Activated CD4-positive, alpha-beta T cell treated with anti-CD3 and anti-CD28 coated beads, Interleukin-2, amount 50 U/mL, for 4 hours (primary cell): Measurements from ENCODE around the gene CDH4.

Source experiments
- DNase-seq, 2 experiments: peaks; one replicate each; pipeline ENCODE4 v3.0.0-alpha.2; 2020

Gene CDH4

GRCh38 chr20:61621852-61622251, 369.8 kb downstream of the CDH4 start:
- DNase-seq: no peak

DNA sequence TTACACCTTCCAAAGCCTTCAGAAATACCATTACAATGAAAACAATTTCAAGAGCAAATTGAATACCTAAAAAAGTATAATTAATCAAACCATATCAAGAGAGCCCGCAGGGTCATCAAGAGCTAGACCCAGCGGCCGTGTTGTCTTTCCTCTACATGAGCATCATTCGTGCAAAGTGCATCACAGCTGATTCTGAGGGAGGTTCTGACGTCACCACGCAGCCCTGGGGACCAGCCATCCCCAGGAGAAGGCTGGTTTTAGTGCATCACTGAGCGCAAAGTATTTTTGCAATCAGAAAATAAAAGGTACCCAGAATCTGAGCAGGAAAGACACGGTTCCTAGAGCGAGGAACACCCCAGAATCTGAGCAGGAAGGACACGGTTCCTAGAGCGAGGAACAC, 371.4 kb downstream of the CDH4 start:
- DNase-seq: no peak

DNA sequence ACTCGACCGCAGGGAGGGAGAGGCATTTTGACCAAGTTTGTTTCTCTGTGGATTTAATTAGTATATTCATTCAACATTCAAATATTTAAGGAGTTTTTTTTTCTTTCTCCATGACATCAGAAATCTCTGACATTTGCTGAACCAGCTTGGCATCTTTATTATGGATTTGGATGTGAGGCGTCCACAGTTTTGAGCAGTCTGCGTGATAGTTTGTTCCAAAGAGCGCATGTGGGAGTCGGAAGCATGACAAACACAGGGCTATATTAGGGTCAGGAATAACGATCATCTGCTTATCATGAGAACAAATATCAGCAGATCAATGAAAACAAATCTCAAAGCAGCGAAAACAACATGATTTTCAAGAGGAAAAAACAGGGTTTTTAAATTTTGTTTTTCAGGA, 373.2 kb downstream of the CDH4 start:
- no peak for DNase-seq

- no peak for DNase-seq
Observed at GRCh38 chr20:61626412-61626811, 374.4 kb downstream of the CDH4 start.

DNA sequence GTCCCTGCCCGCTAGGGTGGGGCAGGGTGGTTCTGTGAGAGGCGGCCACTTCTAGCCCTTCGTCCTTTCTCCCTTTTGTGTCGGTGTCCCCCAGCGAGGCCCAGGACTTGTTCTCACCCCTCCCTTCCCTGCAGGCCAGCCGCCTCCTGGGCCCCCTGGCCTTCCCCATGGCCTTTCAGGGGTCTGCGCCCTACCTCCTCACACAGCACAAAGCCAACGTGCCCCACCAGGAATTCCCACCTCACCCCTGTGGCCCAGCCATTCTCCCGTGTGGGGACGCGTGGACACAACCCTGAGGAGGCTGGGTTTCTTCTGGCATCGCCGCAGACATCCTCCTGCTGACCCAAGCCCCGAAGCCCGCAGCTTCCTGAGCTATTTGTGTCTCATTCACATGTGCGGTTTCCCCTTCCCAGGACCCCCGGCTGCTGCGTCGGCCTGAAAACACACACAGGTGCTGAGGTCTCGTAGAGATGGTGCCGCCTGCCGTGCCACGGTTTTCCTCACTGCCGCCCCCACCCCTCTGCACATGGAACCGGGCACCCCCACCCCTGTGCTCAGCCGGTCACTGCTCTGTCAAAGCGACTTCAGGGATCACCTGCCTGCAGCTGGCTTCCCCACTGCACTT, 375.8 kb downstream of the CDH4 start:
- DNase-seq: no peak

DNA sequence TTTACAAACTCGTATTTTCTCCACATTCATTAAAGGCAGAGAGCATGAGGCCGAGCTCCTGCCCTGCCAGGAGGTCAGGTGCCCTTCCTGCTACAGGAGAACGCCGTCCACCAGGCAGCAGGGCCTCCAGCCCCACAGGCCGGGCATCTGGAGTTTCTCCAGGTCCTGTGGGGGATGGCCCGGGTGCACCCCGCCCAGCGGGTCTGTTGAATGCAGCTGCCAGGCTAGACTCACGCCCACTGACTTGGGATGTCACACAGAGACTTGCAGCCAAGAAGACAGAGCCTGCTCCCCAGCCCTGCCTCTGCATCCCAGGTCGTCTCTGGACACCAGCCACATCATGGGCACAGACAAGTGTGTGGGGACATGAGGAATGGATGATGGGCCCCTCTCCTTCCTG, 376.4 kb downstream of the CDH4 start:
- DNase-seq: no peak

GRCh38 chr20:61628901-61629601, 377.0 kb downstream of the CDH4 start:
- DNase-seq: no peak

- no peak for DNase-seq
Observed at GRCh38 chr20:61629602-61630390, 377.7 kb downstream of the CDH4 start.

DNA sequence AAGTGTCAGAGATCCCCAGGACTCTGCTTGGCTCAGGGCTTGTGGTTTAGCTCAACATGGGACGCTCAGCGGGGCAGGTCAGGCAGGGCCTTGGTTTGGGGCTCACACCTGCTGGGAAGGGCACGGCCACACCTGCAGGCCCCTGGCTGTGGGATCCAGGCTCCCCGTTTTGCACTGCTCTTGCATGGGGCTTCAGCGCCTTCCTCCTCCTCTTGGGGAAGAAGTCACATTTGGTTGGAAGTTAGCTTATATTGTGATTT, 378.3 kb downstream of the CDH4 start:
- DNase-seq: no peak

GRCh38 chr20:61630816-61631215, 378.8 kb downstream of the CDH4 start:
- no peak for DNase-seq

- DNase-seq: no peak
Observed at GRCh38 chr20:61631751-61632150, 379.7 kb downstream of the CDH4 start.

DNA sequence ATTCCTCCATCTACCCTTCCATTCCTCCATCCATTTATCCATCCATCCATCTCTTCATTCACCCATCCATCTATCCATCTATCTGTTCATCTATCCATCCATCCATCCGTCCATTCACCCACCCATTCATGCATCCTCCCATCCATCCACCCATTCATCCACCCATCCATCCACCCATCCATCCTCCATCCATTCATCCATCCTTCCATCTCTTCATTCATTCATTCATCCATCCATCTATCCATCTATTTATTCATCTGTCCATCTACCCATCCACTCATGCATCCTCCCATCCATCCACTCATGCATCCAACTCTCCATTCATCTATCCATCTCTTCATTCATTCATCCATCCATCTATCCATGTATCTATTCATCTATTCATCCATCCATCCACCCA, 380.9 kb downstream of the CDH4 start:
- DNase-seq: no peak

DNA sequence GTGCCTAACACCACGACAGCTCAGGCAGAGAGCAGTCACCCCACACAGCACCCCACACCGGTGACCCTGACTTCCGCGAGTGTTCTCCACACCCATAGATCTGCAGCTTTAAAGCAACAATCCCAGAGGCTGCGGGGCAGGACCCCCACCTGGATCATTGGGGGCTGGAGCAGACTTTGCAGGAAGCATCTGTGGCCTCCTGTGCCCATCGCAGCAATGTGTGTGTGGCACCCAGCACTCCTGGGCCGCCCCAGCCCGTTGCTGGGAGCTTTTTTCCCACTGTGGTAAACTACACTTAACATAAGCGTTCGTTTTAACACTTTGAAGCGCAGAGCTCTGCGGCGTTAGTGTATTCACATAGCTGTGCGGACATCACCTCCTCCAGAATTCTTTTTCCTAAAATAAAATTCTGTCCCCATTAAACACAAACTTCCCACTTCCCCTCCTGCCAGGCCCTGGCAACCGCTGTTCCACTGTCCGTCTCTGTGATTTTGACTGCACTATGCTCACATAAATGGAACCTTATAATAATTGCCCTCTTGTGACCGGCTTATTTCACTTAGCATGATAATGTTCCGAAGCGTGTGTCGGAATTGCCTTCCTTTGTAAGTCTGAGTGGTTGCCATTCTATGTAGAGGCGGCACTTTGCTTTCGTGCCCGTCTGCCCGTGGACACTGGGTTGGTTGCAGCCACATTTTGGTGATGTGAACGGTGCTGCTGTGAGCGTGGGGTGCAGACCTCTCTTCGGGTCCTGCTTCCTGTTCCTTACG, 382.5 kb downstream of the CDH4 start:
- DNase-seq: no peak

GRCh38 chr20:61635721-61636455, 383.8 kb downstream of the CDH4 start:
- DNase-seq: no peak

DNA sequence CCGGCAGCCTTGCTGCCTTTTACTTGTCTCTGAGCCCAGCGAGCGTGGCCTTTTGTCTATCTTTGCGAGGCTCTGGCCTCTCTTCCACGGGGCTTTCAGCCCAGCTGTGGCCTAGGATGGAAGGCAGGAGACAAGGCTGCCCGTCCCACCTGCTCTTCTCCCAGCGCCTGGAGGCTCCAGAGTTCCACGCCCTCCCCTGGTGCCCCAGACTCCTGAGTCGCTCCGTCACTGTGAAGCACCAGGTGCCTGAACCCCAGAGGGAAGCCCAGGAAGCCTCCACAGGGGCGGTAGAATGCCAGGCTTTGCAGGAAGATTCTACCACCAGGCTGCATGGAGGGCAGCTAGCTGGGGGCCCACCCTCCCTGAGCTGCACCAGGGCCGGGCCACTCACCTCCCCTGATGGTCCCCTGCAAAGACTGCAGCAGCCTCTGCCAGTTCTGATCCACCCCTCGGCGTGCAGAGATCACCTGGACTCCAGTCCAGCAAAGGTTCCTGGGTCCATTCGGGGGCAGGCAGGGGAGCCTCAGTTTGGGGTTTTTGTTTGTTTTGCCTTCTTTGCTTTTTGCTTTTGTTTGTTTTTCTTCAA, 384.6 kb downstream of the CDH4 start:
- no peak for DNase-seq

- DNase-seq: no peak
Observed at GRCh38 chr20:61638802-61639585, 386.9 kb downstream of the CDH4 start.

DNA sequence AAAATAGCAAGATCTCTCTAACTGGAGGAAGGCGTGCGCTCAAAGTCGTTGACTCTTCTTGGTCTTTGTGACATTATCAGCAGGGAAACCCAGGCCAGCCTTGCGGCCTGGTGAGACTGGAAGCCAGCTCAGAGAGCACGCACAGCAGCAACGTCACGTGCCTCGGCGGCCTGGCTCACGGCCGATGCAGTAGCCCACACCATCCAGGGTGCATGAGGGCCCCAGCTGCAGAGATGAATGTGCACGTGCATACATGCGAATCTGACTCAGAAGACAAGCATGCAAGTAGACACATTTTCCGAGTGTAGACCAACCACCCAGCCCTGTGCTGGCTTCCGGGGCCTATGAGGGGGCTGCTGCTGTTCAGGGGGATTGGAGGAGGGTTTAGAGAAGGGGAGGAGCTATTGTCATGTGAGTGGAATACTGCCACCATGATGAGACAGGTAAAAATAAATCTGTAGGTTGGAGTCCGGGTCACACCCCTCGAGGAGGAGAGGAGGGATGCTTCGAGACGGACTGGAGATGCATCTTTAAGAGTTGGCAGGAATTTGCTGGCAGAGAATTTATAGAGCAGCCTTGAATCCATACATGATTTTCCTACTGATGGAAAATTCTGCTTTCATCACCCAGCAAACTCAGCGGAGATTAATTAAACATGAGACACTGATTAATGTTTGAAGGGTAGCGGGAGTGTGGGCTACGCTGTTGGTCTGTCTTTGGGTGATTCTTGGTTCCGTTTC, 388.2 kb downstream of the CDH4 start:
- no peak for DNase-seq

DNA sequence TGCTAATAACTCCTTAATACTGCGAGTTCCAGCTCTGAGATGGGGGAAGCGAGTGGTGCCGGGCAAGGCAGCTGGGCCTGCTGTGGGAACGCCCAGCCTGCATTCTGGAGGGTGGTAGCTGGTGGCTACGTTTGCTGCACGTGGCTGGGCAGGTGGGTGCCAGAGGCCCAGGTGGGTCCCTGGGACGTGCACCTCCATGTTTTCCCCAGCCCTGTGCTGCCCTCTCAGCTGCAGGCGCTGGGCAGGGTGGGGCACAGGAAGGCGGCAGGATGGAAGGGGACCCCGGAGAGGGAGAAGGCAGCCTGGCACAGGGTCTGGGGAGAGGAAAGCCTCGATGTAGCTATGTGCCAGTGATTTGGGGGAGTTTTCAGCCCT, 388.8 kb downstream of the CDH4 start:
- no peak for DNase-seq

- no peak for DNase-seq
Observed at GRCh38 chr20:61643656-61644377, 391.8 kb downstream of the CDH4 start.

DNA sequence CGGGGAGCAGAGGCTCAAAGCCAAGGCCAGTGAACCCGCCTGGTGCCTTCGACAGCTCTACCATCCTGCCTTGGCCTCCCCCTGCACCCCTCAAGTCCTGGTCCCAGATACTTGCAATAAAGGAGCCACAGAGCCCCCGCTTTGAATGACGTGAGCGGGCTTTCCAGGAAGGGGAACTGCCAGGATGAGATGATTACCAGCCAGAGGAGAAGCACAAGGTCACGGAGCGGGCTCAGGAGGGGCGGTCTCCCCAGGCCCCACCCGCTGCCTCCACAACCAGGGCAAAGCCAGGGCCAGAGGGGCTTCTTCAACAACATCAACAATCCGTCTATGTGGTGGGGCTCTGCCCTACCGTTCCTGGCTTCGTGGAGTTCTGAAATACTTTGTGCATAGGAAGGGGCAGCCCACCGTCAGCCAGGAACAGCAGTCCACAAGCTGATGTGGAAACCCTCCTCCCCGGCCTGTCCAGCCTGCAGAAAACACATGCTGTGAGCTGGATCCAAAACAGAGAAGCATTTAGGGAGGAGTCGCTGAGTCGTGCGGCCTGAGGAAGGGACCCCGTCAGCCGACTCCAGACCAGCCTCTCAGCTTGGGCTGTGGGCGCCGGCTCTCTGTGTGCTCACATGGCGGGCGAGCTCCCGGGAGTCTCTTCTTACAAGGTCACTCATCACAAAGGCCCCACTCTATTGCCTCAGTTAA, 392.5 kb downstream of the CDH4 start:
- DNase-seq: no peak
